WTC11 (cell line): ENCODE results near the gene OBSCN.

Source experiments
- CBFB ChIP-seq: sonication (generic); formaldehyde crosslinking; IDR thresholded peaks from 2 replicates; pipeline ENCODE4 v1.8.1; 2022; ENCODE audit warnings: mild to moderate bottlenecking, low read depth, missing genetic modification reagents
- CTCF ChIP-seq: fragments of 200-600 bp; IDR thresholded peaks from 2 replicates; pipeline ENCODE4 v1.8.0; 2022; ENCODE audit warnings: antibody characterized with exemption
- EMX1 ChIP-seq: fragments of 250-450 bp; sonication (Bioruptor Pico); IDR thresholded peaks from 2 replicates; pipeline ENCODE4 v1.8.0; 2021; ENCODE audit warnings: mild to moderate bottlenecking
- FOXJ3 ChIP-seq: sonication (generic); formaldehyde crosslinking; IDR thresholded peaks from 2 replicates; pipeline ENCODE4 v1.9.0; 2021; ENCODE audit warnings: missing genetic modification reagents, mild to moderate bottlenecking, borderline replicate concordance
- FOXP1 ChIP-seq: sonication (generic); formaldehyde crosslinking; IDR thresholded peaks from 2 replicates; pipeline ENCODE4 v1.8.0; 2022; ENCODE audit warnings: missing genetic modification reagents, mild to moderate bottlenecking, moderate library complexity, borderline replicate concordance
- FOXP4 ChIP-seq: sonication (generic); formaldehyde crosslinking; IDR thresholded peaks from 2 replicates; pipeline ENCODE4 v1.8.0; 2022; ENCODE audit warnings: mild to moderate bottlenecking, missing genetic modification reagents
- IRF1 ChIP-seq: sonication (generic); formaldehyde crosslinking; IDR thresholded peaks from 2 replicates; pipeline ENCODE4 v1.8.0; 2023; ENCODE audit warnings: missing genetic modification reagents
- IRF2 ChIP-seq: sonication (generic); formaldehyde crosslinking; IDR thresholded peaks from 2 replicates; pipeline ENCODE4 v1.8.0; 2022; ENCODE audit warnings: low read depth, missing genetic modification reagents, borderline replicate concordance
- JUN ChIP-seq: sonication (generic); formaldehyde crosslinking; IDR thresholded peaks from 2 replicates; pipeline ENCODE4 v1.8.0; 2023; ENCODE audit warnings: mild to moderate bottlenecking, missing genetic modification reagents
- NFE2L1 ChIP-seq: sonication (generic); formaldehyde crosslinking; IDR thresholded peaks from 2 replicates; pipeline ENCODE4 v1.8.1; 2023; ENCODE audit warnings: missing genetic modification reagents
- PRDM15 ChIP-seq: sonication (generic); formaldehyde crosslinking; IDR thresholded peaks from 2 replicates; pipeline ENCODE4 v1.8.0; 2022; ENCODE audit warnings: missing genetic modification reagents
- SP1 ChIP-seq: sonication (generic); formaldehyde crosslinking; conservative IDR thresholded peaks from 2 replicates; pipeline ENCODE4 v1.8.1; 2022; ENCODE audit warnings: missing genetic modification reagents
- ZNF263 ChIP-seq: sonication (generic); formaldehyde crosslinking; IDR thresholded peaks from 2 replicates; pipeline ENCODE4 v1.8.1; 2022; ENCODE audit warnings: low read depth, mild to moderate bottlenecking, moderate library complexity, missing genetic modification reagents

GRCh38 chr1:228405979-228406228 lies 198.1 kb downstream of the OBSCN start:
- no peak for TF ChIP-seq PRDM15
- no peak for TF ChIP-seq CTCF
- TF ChIP-seq FOXJ3 (CRISPR knock-in tag), result no peak
- no peak for TF ChIP-seq FOXP4 (CRISPR knock-in tag)
- TF ChIP-seq ZNF263 (CRISPR knock-in tag), result no peak; the same call in 1 of the 2 replicates
- no peak for TF ChIP-seq FOXP1 (CRISPR knock-in tag)
- no peak for TF ChIP-seq JUN (CRISPR knock-in tag)
- no peak for TF ChIP-seq EMX1 (CRISPR knock-in tag)
- no peak for TF ChIP-seq IRF1 (CRISPR knock-in tag)
- no peak for TF ChIP-seq SP1 (CRISPR knock-in tag)
- TF ChIP-seq NFE2L1 (CRISPR knock-in tag), result no peak
- no peak for TF ChIP-seq CBFB (CRISPR knock-in tag)
- no peak for TF ChIP-seq IRF2 (CRISPR knock-in tag)
